Endothelial cell of umbilical vein (primary cell): ENCODE measurements around the gene SLC23A2. TPM values are rescaled to one million over a fixed set of nuclear protein-coding genes. Genes with fewer than 3 reads are reported as not detected.

Experiments used
- BruUV-seq: library from RNA; stranded (reverse); fragments of 400-500 nt; replicated peaks from 2 replicates; lab custom pipeline; 2021; lab: Mats Ljungman, UMichigan
- CTCF ChIA-PET: fragments of 300-600, 350-600 bp; sonication (Branson Sonifier 250); formaldehyde crosslinking; loops from one replicate; lab custom pipeline; 2021; ENCODE audit warnings: antibody characterized with exemption, inconsistent platforms; lab: Charles Lee
- POLR2A ChIA-PET: fragments of 300-600, 350-600 bp; sonication (Branson Sonifier 250); formaldehyde crosslinking; loops from one replicate; lab custom pipeline; 2021; ENCODE audit warnings: antibody characterized with exemption, inconsistent platforms; lab: Charles Lee
- DNase-seq: peaks from one replicate; pipeline ENCODE4 v3.0.0-alpha.2; 2011; ENCODE audit warnings: low read depth, low spot score
- FAIRE-seq: peaks from 2 replicates; lab custom pipeline; 2011; peaks lifted over from hg19 to GRCh38; lab: Jason Lieb, UNC
- H2AFZ ChIP-seq: 2 replicates; pipeline ENCODE4 v1.6.0; 2012; ENCODE audit warnings: low read depth, low read length, control low read depth, inconsistent platforms
- H3K27ac ChIP-seq: 2 replicates; pipeline ENCODE4 v1.5.1; 2011; ENCODE audit warnings: low read depth, mild to moderate bottlenecking, control low read depth, low read length, moderate library complexity; ENCODE audit not compliant: insufficient read depth
- H3K27me3 ChIP-seq, 2 experiments: 2 replicates each; pipeline versions ENCODE4 v1.6.0 to v1.6.1; 2011; ENCODE audit warnings: low read length in 2 of 2, mixed read lengths in 1 of 2; ENCODE audit not compliant: control insufficient read depth in 2 of 2, insufficient read depth in 2 of 2
- H3K36me3 ChIP-seq, 2 experiments: 2 replicates in 1 of 2; 3 replicates in 1 of 2; pipeline ENCODE4 v1.5.1; 2011; ENCODE audit warnings: low read length in 2 of 2, mild to moderate bottlenecking in 1 of 2, moderate library complexity in 1 of 2; ENCODE audit not compliant: control insufficient read depth in 2 of 2, insufficient read depth in 2 of 2; ENCODE audit errors: extremely low read depth in 1 of 2
- H3K4me1 ChIP-seq: 3 replicates; pipeline ENCODE4 v1.5.1; 2011; ENCODE audit warnings: mild to moderate bottlenecking, low read length; ENCODE audit not compliant: control insufficient read depth, insufficient read depth; ENCODE audit errors: extremely low read depth
- H3K4me2 ChIP-seq: 2 replicates; pipeline ENCODE4 v1.6.1; 2011; ENCODE audit warnings: low read length, control low read depth, mixed read lengths; ENCODE audit not compliant: insufficient read depth
- H3K4me3 ChIP-seq, 3 experiments: fragments of 200-600 bp in 1 of 3; sonication (generic), shearing (Covaris generic) in 1 of 3; replicated peaks in 1 of 3; 2 replicates each; pipeline ENCODE4 v1.5.1; 2011 to 2016; ENCODE audit warnings: control low read depth in 3 of 3, low read length in 3 of 3, mild to moderate bottlenecking in 2 of 3, inconsistent platforms in 1 of 3, low read depth in 1 of 3, moderate library complexity in 1 of 3; ENCODE audit not compliant: insufficient read depth in 1 of 3
- H3K79me2 ChIP-seq: 2 replicates; pipeline ENCODE4 v1.6.0; 2012; ENCODE audit warnings: low read length, inconsistent platforms; ENCODE audit not compliant: control insufficient read depth, insufficient read depth
- H3K9ac ChIP-seq: replicated peaks from 2 replicates; pipeline ENCODE3; 2011; ENCODE audit warnings: low read length, control low read depth; ENCODE audit not compliant: insufficient read depth; ENCODE audit errors: extremely low read depth
- H3K9me1 ChIP-seq: replicated peaks from 3 replicates; pipeline ENCODE4 v1.6.0; 2011; ENCODE audit warnings: mild to moderate bottlenecking, low read length; ENCODE audit not compliant: control insufficient read depth, insufficient read depth; ENCODE audit errors: extremely low read depth
- H3K9me3 ChIP-seq: replicated peaks from 2 replicates; pipeline ENCODE4 v1.5.1; 2012; ENCODE audit warnings: low read length, inconsistent platforms; ENCODE audit not compliant: control insufficient read depth, insufficient read depth
- H4K20me1 ChIP-seq: replicated peaks from 2 replicates; pipeline ENCODE3; 2011; ENCODE audit warnings: mild to moderate bottlenecking, low read length; ENCODE audit not compliant: control insufficient read depth, insufficient read depth; ENCODE audit errors: extremely low read depth
- GATA2 ChIP-seq: IDR thresholded peaks from 2 replicates; pipeline ENCODE4 v1.7.0; 2011; ENCODE audit warnings: low read depth, mild to moderate bottlenecking, moderate library complexity, mixed read lengths, low read length; ENCODE audit not compliant: insufficient read length, insufficient read depth
- MAX ChIP-seq: IDR thresholded peaks from 2 replicates; pipeline ENCODE4 v1.6.1; 2011; ENCODE audit not compliant: insufficient read depth, insufficient read length
- MYC ChIP-seq: IDR thresholded peaks from one replicate; pipeline ENCODE4 v1.6.1; 2011; ENCODE audit warnings: mild to moderate bottlenecking, low read depth, low read length
- POLR2A ChIP-seq: IDR thresholded peaks from 2 replicates; pipeline ENCODE4 v1.6.1; 2012; ENCODE audit warnings: low read depth, mild to moderate bottlenecking, control low read depth, low read length
- POLR2AphosphoS5 ChIP-seq: IDR thresholded peaks from 2 replicates; pipeline ENCODE4 v1.6.1; 2012; ENCODE audit warnings: low read depth, mild to moderate bottlenecking, control low read depth, low read length, moderate library complexity; ENCODE audit not compliant: insufficient read depth
- dilution Hi-C: fragments of 300-500 bp; cut with MboI; formaldehyde crosslinking; loops from one replicate; pipeline ENCODE4 v1.15.0; 2019; ENCODE audit warnings: low sequenced_read_pairs; ENCODE audit not compliant: extremely low pct_ligation_motif_present
- intact Hi-C: fragments of 100-400 bp; cut with micrococcal nuclease; formaldehyde crosslinking; loops from one replicate; pipeline ENCODE4 v1.10.0; 2022
- polyA plus RNA-seq, 4 experiments: library from polyadenylated mRNA; depleted of rRNA in 3 of 4; stranded (reverse) in 3 of 4; unstranded in 1 of 4; fragments of >200 nt; gene quantifications; 2 replicates each; pipeline versions ENCODE4 v1.2.1 to v1.2.3, GENCODE V29; 2011 to 2012; ENCODE audit warnings: missing spikeins in 1 of 4
- total RNA-seq: library from RNA; stranded (reverse); gene quantifications from 2 replicates; pipeline ENCODE4 v1.2.3, GENCODE V29; 2021

SLC23A2 gene
- total and polyA plus RNA-seq, 2 donors (not counting 3 experiments of a cell fraction or from before 2014, with no cell fraction given): 24.4 to 24.5 TPM

GRCh38 chr20:4833074-4833728 is 168.1 kb downstream of the SLC23A2 start:
- BruUV-seq: no TSS peak
- Histone ChIP-seq H3K36me3 (no peaks in the 10 kb centered on the region), H3K4me1 (peaks cover 19% of the 10 kb centered on the region), H3K27ac (no peak overlapping the region), H3K27me3 (peaks cover 8 to 11% of the 10 kb centered on the region in 2 experiments), H3K79me2 (no peaks in the 10 kb centered on the region), H2AFZ (no peak overlapping the region), H3K9ac (no peak overlapping the region), H3K9me1 (no peaks in the 10 kb centered on the region), H3K9me3 (no peaks in the 10 kb centered on the region), H3K4me2 (no peak overlapping the region), H4K20me1 (no peaks in the 10 kb centered on the region), H3K4me3 (no peak overlapping the region)
- POLR2A ChIA-PET: no interaction called here
- dilution Hi-C loops: no loop called here
- CTCF ChIA-PET: interaction anchor here (0.7 to 1.3 kb wide), 2 partner anchors 24 to 93 kb away, joined by 3 read pairs; no protein-coding TSS in a partner anchor
- TF ChIP-seq GATA2 (no peak), MAX (no peak), MYC (no peak), POLR2AphosphoS5 (no peak)
- intact Hi-C loops: no loop called here
- FAIRE-seq (no peak), DNase-seq (no peak)

DNA sequence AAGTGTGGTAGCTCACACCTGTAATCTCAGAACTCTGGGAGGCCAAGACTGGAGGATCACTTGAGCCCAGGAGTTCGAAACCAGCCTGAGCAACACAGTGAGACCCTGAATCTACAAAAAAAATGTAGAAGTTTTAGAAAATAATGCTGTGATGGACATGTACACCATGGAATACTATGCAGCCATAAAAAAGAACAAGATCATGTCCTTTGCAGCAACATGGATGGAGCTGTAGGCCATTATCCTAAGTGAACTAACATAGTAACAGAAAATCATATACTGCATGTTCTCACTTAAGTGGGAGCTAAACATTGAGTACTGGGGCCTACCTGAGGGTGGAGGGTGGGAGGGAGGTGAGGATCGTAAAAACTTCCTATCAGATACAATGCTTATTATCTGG is 168.8 kb downstream of the SLC23A2 start:
- Histone ChIP-seq H3K27me3 (peaks cover 2 to 7% of the 10 kb centered on the region in 2 experiments), H3K9me3 (no peaks in the 10 kb centered on the region), H3K79me2 (no peaks in the 10 kb centered on the region), H3K9ac (no peak overlapping the region), H3K4me2 (no peak overlapping the region), H3K36me3 (no peaks in the 10 kb centered on the region), H4K20me1 (no peaks in the 10 kb centered on the region), H3K4me3 (no peak overlapping the region), H2AFZ (no peak overlapping the region), H3K4me1 (peaks cover 19% of the 10 kb centered on the region), H3K9me1 (no peaks in the 10 kb centered on the region), H3K27ac (no peak overlapping the region)
- DNase-seq (no peak), FAIRE-seq (no peak)
- intact Hi-C loops (no loop called here), dilution Hi-C loops (no loop called here)
- BruUV-seq: no TSS peak
- no peak for TF ChIP-seq POLR2A
- ChIA-PET POLR2A (interaction anchor here (0.6 kb wide), 1 partner anchor 1013 kb away, joined by 7 read pairs; no protein-coding TSS in a partner anchor), CTCF (interaction anchor here (0.7 to 1.3 kb wide), 2 partner anchors 24 to 94 kb away, joined by 3 read pairs; no protein-coding TSS in a partner anchor)
